ENCODE results near the gene DYNC1LI1.
"Not testable (repeated sequence)": the region's sequence is repeated elsewhere in the genome, so short reads cannot be mapped to it uniquely, and the experiment has no call there.

The DYNC1LI1 gene

DNA sequence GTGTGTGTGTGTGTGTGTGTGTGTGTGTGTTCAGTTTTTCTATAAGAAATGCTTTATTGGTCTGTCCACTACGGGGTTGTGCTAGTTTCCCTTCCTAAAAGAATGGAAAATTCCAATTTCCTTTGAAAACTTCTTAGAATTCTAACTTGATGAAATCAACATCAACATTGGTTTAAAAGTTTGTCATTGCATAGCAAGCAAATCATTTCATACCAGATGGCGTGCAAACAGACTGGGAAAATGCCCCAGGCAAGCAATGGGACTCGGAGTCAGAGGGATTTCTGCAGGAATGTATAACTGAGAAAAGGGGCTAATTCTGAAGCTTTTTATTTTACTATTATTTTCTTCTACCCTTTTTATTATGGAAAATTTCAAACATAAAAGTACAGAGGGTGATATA is 13.1 kb upstream of the DYNC1LI1 start:
- no peak for DNase-seq (ENCODE audit: low read depth, low spot score)

DNA sequence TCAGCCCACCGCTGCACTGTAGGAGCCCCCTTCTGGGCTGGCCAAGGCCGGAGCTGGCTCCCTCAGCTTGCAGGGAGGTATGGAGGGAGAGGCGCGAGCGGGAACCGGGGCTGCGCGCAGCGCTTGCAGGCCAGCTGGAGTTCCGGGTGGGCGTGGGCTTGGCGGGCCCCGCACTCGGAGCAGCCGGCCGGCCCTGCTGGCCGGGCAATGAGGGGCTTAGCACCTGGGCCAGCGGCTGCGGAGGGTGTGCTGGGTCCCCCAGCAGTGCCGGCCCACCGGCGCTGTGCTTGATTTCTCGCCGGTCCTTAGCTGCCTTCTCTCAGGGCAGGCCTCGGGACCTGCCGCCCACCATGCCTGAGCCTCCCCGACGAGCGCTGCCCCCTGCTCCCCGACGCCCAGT is 8.0 kb upstream of the DYNC1LI1 start:
- DNase-seq (ENCODE audit: low read depth, low spot score), result not testable (repeated sequence)

DNA sequence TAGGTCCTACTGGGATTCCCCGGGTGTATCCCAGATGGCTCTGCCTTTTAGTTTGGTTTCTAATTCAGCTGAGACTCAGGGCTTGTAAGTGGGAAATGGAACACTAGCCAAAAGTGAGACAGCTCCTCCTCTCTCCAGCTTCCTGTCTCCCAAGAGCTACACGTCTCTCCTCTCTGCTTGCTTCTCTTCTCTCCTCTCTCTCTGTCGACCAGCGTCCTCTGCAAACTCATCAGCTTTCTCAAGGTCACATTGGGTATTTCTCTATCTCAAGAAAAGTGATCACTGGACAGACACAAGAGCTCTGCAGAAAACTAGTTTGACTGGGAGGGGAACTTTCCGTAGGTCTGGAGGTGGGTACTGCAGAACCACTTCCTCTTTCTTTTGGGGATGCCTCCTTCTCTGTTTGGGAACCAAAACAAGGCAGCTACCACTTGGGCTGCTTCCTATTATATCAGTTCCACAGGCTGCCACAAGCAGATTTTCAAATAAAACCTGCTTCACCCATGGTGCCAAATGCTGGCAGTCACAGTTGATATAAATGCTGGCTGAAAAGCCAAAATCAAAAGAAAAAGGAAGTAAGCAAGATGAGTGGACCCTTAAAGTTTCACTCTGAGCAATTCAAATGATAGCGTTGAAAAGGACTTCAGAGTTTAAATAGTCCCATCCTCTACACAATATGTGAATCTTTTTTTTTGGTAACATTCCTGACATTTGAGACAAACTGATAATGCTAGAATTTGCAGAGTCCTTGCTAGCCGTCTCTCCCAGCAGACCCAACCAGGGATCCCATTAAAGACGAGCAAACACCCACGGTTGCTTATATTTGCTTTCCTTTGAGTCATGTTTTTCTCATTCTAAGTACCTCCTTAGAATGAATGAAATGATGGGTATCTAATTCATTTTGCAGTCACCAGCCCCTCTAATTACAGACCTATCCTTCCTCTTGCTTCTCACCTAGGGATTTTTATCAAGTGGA is 7.2 kb upstream of the DYNC1LI1 start:
- DNase-seq (ENCODE audit: low read depth, low spot score), result no peak

DNA sequence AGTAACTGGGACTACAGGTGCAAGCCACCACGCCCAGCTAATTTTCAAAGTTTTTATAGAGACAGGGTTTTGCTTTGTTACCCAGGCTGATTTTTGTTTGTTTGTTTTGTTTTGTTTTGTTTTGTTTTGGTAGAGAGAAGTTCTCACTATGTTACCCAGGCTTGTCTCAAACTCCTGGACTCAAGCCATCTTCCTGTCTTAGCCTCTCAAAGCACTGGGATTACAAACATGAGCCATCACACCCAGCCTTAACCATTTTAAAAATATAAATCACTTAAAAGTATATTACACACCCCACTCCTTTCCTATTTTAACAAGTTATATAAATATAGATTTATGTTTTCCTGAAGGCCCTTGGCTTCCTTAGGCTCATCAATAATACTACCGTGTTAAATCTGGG is 6.5 kb upstream of the DYNC1LI1 start:
- DNase-seq (ENCODE audit: low read depth, low spot score), result no peak

DNA sequence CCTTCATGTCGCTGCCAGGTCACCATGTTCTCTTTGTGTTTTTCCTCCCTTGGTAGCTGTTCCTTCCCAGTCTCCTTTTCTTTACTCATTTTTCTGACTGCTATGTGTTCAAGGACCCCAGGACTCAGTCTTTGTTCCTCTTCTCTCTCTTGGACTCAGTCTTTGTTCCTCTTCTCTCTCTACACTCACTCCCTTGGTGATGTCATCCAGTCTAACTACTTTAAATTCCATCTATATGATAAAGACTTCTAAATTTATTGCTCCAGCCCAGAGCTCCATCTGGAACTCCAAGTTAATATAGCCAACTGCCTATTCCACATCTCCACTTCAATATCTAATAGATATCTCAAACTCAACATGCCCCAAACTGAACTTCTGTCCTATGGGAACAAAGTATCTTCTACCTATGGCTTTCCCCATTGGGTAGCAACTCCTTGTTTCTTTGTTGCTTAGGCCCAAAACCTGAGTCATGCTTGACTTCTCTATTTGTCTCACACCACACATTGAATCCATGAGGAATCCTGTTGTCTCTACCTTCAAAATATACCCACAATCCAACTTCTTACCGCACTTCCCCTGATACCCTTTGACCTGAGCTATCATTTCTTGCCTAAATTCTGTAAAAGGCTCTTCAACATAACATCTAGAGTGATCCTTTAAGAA is 4.9 kb upstream of the DYNC1LI1 start:
- DNase-seq (ENCODE audit: low read depth, low spot score), result no peak

DNA sequence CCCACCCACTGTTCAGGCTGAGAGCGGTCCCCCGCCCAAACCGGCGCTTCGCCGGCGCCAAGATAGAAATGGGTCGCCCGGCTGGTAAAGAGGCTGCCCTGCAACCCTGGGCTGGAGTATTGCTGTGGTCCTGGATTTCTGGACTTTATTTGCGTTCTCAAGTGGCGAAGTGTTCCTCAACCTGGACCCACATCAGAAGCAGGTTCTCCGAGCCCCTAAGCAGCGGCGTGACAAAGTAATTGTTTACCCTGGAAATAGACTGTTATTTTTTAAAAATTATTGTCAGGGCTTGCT is 481 bp upstream of the DYNC1LI1 start:
- no peak for DNase-seq (ENCODE audit: low read depth, low spot score)

DNA sequence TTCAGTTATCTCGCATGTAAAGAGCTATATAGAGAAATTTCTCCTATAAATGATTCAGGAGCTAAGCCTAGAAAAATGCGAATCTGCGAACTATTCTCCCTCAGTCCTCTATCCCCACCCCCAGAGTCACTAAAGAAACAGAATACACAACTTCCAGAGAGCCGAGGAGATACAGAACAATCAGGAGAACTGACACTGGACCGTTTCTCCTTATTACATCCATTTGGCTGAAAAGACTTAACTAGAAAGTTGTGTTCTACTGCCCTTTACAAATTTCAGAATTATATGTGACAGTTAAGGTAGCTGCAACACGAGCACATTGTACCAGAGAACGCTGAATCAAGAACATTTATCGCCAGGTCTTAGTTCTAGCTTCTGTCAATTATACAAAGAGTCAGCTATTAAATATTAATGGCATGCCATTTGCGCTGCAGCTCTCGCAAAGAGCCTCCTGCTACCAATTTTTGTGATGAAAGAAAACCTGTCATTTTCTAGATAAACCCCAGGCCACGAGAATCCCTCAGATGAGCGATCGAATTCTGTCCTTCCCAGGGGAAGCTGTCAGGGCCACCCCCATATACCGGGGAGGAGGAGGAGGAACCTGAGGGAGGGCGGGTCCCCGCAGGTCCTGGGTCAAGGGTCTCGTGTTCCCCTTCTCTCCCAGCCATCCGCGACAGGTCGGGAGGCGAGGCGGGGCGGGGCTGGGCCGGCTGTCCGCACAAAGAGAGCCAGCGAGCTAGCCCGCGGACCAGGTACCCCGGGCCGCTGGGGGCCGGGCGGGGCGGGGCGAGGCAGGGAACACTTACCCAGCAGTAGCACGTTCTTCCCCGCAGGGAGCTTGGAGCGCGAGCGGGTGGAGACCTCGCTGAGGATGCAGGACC is 878 bp downstream of the DYNC1LI1 start:
- DNase-seq (ENCODE audit: low read depth, low spot score), result peak; percentile 63

DNA sequence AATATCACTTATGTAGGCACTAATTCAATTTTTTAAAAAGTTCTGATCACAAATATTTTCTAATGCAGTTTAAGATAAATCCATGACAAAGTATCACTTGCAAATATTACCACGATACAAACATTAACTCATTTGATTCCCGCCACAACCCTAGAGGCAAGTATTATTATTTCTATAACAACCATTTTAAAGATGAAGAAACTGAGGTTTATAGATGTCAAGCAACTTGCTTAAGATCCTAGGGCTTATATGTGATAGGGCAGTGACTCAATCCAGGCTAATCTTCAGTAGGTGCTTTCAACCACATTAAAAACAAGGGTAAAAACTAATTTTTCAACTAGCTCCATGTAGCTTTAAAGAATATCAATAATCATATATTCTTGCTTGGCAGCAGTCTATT is 1.7 kb downstream of the DYNC1LI1 start:
- no peak for DNase-seq (ENCODE audit: low read depth, low spot score)

DNA sequence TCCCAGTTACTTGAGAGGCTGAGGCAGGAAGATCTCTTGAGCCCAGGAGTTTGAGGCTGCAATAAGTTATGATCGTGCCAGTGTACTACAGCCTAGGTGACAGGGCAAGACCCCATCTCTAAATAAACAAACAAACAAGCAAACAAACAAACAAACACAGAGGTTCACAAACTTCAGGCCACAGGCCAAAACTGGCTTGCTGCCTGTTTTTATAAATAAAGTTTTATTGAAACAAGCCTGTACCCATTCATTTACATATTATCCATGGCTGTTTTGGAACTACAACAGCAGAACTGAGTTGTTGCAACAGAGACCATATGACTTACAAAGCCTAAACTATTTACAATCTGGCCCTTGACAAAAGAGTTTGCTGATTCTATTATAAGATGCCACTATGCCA is 6.5 kb downstream of the DYNC1LI1 start:
- no peak for DNase-seq (ENCODE audit: low read depth, low spot score)

DNA sequence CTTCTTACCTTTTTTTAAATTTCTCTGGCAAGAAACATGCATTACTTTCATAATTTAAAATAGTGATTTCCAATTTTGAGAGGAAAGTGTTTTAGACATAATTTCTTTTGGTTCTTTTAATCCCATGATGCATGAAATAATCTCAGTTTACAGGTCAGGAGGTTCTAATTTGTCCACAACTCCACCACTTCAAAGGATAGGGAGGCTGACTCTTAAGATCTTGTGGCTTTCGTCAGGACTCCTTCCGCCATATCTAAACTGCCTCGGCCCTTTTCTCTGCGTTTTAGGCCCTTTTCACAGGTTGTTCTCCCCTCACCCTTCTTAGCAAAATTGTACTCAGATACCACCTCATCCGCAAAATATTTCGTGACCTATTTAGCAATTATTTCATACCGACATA is 8.0 kb downstream of the DYNC1LI1 start:
- no peak for DNase-seq (ENCODE audit: low read depth, low spot score)

DNA sequence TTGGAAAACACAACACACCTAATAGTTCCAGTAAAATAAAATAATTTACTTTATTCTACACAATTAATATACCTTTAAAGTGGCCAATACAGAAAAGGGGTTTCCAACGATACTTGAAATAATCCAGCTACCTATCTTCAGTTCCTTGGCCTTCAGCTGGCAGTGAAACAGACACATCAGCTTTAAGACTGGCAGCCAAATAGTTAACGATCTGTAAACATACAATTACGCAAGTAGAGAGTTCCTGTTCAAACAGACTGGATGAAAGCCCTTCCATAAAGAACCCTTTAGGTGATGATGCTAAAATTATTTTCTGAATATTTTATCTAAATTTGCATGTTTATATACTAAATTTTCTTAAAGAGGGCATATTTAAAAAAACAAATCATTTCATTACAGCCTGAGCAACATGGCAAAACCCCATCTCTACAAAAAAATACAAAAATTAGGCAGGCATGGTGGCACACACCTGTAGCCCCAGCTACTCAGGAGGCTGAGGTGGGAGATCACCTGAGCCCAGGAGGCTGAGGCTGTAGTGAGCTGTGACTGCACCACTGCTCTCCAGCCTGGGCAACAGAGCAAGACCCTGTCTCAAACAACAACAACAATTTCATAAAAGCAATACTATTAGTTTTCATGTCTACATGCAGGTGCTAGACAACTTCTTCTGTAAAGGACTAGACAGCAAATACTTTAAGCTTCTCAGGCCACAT is 12.9 kb downstream of the DYNC1LI1 start:
- no peak for DNase-seq (ENCODE audit: low read depth, low spot score)

DNA sequence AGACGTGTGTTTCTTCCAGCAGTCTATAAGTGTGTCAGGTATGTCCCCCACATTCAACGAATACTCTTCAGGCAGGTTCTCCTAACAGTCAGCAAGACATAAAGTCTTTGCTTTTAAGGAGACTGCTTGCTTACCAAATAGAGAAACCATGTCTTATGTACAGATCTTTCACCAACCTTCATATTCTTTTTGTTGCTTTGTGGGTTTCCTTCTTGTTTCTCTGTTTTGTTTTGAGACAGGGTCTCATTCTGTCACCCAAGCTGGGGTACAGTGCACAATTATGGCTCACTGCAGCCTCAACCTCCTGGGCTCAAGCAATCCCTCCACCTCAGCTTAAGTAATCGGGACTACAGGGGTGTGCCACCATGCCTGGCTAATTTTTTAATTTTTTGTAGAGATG is 14.3 kb downstream of the DYNC1LI1 start:
- no peak for DNase-seq (ENCODE audit: low read depth, low spot score)

DNA sequence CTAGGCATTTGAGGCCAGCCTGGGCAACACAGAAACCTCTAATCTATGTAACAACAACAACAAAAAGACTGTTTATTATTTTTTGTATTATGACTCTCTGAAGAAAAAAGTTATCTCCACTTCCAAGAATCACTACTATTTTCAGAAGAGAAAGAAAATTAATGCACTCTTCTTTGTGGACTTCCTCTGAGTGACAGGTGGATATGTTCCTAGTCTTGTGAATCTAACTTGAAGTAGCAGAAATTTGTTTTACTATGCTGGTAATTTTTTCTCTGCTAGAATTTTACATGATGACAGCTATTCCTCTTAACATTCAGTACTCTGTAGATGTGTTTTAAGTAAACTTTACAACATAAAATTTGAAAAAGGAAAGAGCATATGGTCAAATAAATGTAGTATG is 16.7 kb downstream of the DYNC1LI1 start:
- no peak for DNase-seq (ENCODE audit: low read depth, low spot score)

DNA sequence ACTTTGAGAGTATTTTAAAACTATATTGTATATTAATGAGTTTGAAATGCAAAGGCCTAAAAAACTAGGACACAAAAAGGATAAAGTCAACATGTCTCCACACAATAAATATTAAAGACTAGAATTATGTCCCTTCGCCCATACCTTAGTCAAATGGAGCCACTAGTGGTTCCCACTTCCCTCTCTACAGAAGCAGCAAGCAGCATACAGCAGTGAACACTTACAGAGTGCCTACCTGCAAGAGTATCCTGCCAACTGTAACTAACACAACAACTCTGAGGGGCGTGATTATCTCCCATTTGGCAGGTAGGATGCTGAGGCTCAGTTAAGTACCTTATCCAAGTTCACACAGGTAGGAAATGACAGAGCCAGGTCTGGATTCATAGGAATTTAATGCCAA is 17.2 kb downstream of the DYNC1LI1 start:
- DNase-seq (ENCODE audit: low read depth, low spot score), result no peak

DNA sequence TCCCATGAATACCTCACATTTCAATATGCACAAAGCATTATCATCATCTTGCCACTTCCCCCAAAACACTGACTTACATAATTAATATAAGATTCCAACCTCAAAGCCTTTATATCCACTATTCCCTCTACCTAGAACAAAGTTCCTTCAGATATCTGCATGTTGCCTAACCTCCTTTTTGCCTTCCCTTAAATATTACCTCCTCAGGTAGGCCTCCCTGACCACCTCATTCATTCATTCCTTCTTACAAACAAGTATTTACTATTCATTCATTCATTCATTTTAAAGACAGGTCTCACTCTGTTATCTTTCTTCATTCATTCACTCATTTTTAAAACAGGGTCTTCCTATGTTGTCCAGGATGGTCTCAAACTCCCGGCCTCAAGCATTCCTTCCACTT is 18.6 kb downstream of the DYNC1LI1 start:
- DNase-seq (ENCODE audit: low read depth, low spot score), result no peak

DNA sequence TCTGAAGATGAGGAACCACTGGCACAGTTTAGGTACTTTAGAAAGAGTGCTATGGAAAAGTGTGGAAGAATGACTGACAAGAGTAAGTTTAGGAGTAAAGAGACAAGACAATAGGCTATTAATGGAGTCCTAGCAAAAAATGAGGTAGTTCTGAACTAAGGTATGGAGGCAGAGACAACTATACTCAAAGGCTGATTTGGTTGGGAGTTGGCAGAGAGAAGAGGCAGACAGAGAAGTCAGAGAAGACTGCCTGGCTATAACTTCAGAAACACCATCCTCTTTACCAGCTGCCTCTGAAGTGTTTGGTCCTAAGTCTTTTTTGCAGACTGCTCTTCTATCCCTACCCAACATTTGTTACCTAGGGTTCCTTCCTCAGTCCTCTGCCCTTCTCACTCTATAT is 19.2 kb downstream of the DYNC1LI1 start:
- DNase-seq (ENCODE audit: low read depth, low spot score), result no peak

DNA sequence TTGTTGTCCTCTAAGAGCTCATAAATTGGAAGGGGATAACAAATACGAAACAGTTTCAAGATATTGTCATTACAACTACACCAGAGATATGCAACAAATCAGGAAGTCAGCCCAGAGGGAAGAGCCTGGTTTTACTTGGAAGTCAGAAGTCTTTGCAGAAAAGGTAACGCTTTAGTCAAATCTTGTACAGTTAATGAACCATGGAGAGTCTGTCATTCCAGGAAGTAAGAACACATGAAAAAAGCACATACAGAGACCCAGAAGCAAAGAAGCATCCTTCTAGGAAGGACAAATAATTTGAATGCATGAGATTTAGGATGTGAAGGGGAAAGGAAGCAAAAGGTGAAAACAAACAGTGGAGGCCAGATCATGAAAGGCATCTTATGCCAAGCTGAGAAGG is 19.6 kb downstream of the DYNC1LI1 start:
- DNase-seq (ENCODE audit: low read depth, low spot score), result no peak

DNA sequence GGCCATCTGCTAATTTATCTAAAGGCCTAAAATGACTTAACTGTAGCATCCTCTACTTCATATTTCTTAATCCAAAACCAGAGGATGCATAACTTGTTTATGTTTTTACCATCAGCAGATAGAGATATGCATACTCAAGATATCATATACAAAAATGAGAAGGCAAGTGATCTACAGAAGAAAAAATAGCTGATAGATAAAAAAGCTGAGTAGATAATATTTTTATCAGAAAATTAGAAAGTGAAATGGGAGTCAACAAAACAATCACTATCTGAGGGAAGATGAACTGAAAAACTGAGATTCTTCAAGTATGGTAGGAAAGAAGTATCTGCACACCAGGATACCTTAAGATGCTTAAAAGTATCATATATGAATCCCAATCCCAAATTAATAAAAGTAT is 25.4 kb downstream of the DYNC1LI1 start:
- no peak for DNase-seq (ENCODE audit: low read depth, low spot score)

DNA sequence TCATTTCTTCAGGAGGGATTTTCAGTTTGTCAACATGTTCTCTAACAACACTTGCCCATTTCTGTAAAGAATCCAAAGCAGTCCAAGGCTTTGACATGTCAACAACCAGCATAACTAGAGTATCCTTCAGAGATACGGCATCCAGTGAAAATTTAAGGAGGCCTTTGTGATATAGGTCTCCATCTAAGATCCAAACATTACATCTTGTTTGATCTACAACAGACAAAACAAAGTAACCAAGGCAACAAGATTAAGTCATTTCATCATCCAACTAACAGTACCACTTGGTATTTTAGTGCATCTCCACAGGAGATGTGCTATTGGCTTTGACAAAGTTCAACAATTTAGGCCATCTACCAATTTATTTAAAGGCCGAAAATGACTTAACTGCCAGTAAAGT is 25.8 kb downstream of the DYNC1LI1 start:
- no peak for DNase-seq (ENCODE audit: low read depth, low spot score)

DNA sequence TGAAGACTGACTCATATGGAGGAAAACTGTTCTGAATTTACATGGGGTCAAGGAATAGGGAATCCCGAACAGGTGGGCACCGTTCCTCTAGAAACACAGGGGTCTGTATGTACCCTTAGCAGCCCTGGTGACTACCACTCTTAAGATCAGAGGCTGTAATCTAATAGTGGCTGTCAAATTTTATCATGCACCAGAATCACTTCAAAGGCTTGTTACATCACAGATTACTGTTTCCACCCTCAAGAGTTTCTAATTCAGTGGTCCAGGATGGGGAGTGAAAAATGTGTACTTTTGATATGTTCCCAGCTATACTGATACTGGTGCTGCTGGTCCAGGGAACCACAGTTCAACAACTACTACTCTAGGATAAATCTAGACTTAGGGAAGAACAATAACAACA is 27.9 kb downstream of the DYNC1LI1 start:
- DNase-seq (ENCODE audit: low read depth, low spot score), result no peak

DNA sequence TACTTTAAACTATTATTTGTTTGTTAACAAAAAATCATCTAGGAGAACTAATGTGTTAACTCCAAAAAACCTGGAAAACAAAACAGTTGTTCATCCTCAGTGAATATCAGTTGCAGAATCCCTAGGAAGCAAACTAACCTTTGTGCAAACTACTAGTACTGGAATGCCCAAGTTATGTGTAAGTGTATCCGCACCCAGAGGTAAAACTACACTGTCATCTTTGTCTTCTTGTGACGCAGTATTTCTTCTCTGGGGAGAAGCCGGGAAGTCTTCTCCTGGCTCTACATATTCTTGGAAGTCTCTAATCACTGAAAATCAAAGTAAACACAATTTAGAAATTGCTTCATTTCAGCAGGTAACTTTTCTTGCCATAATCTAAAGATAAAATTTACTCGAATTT is 29.8 kb downstream of the DYNC1LI1 start:
- DNase-seq (ENCODE audit: low read depth, low spot score), result no peak

DNA sequence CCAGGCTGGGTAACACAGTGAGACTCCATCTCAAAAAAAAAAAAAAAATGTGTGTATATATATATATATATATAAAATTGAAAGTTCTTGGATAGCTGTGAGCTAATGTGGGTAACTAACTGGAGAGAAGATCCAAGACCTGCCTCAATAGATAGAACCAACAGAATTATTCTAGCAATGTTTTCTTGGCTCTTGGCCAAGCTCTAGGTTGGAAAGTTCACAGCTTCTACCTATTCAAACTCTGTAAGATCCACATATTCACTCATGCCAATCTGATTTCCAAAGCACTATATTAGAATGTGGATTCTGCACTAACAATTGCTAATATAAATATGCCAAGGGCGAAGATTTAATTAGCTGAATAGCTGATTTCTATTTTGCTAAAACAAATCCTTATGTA is 38.2 kb downstream of the DYNC1LI1 start:
- DNase-seq (ENCODE audit: low read depth, low spot score), result no peak

Data from iPS DF 19.7 (cell line).